Panc1 (cell line): ENCODE measurements around the gene LAMA5. TPM values are rescaled to one million over a fixed set of nuclear protein-coding genes. Genes with fewer than 3 reads are reported as not detected.
A peak's percentile ranks its signal among the peaks of the same experiment; 100 is the strongest.

Source experiments
- ATAC-seq: fragments of 200-7000 bp; cut with Tn5 transposase; 2 replicates; pipeline ENCODE4 v1.9.1; 2020; ENCODE audit warnings: mild to moderate bottlenecking, moderate library complexity
- BruUV-seq: library from RNA; stranded (reverse); fragments of 400-500 nt; replicated peaks from 2 replicates; lab custom pipeline; 2021; lab: Mats Ljungman, UMichigan
- CTCF ChIA-PET: fragments of 300-600 bp; sonication (Branson Sonifier 250); formaldehyde crosslinking; loops from one replicate; lab custom pipeline; 2022; ENCODE audit warnings: antibody characterized with exemption; lab: Charles Lee
- POLR2A ChIA-PET: fragments of 300-600 bp; sonication (Branson Sonifier 250); formaldehyde crosslinking; loops from one replicate; lab custom pipeline; 2022; ENCODE audit warnings: antibody characterized with exemption; lab: Charles Lee
- DNase-seq: peaks from one replicate; pipeline ENCODE4 v3.0.0-alpha.2; 2010; ENCODE audit warnings: low read depth, low spot score
- H3K27ac ChIP-seq: 2 replicates; pipeline ENCODE4 v1.5.1; 2011; ENCODE audit warnings: mild to moderate bottlenecking, low read length, inconsistent platforms
- H3K27me3 ChIP-seq: fragments of 200-500 bp; sonication (Bioruptor generic); 2 replicates; pipeline ENCODE4 v1.6.0; 2014; ENCODE audit warnings: low read length, inconsistent platforms; ENCODE audit not compliant: control insufficient read depth, insufficient read depth
- H3K36me3 ChIP-seq: fragments of 200-500 bp; sonication (Bioruptor generic); 2 replicates; pipeline ENCODE4 v1.5.1; 2014; ENCODE audit warnings: inconsistent platforms, mild to moderate bottlenecking, low read length, moderate library complexity; ENCODE audit not compliant: control insufficient read depth, insufficient read depth
- H3K4me1 ChIP-seq: 2 replicates; pipeline ENCODE4 v1.5.1; 2011; ENCODE audit warnings: inconsistent platforms, mild to moderate bottlenecking, low read length, moderate library complexity; ENCODE audit not compliant: control insufficient read depth, insufficient read depth
- H3K4me3 ChIP-seq, 2 experiments: 2 replicates each; pipeline ENCODE4 v1.5.1; 2011 to 2012; ENCODE audit warnings: low read depth in 2 of 2, low read length in 2 of 2, mild to moderate bottlenecking in 2 of 2, inconsistent platforms in 1 of 2, moderate library complexity in 1 of 2
- H3K9me3 ChIP-seq: fragments of 200-500 bp; sonication (Bioruptor generic); 2 replicates; pipeline ENCODE4 v1.5.1; 2014; ENCODE audit warnings: low read depth, mild to moderate bottlenecking, inconsistent platforms, low read length, moderate library complexity; ENCODE audit not compliant: control insufficient read depth, insufficient read depth
- POLR2AphosphoS5 ChIP-seq: IDR thresholded peaks from 2 replicates; pipeline ENCODE4 v1.6.1; 2012; ENCODE audit warnings: mild to moderate bottlenecking, low read depth, low read length, moderate library complexity
- SIN3A ChIP-seq: IDR thresholded peaks from 2 replicates; pipeline ENCODE4 v1.6.1; 2012; ENCODE audit warnings: low read depth, mild to moderate bottlenecking, low read length, moderate library complexity, borderline replicate concordance; ENCODE audit not compliant: insufficient read depth
- TCF7L2 ChIP-seq: IDR thresholded peaks from 2 replicates; pipeline ENCODE4 v1.6.1; 2011; ENCODE audit warnings: mild to moderate bottlenecking, low read depth, low read length, inconsistent platforms
- in situ Hi-C: cut with HindIII; loops from 2 replicates; pipeline ENCODE4 v1.10.0; 2016; ENCODE audit warnings: low sequenced_read_pairs, low pct_unique_long_range_greater_than_20kb
- intact Hi-C: fragments of 100-400 bp; cut with micrococcal nuclease; formaldehyde crosslinking; loops from one replicate; pipeline ENCODE4 v1.10.0; 2022; ENCODE audit not compliant: unreplicated experiment
- total RNA-seq: library from RNA; stranded (reverse); gene quantifications from one replicate; pipeline ENCODE4 v1.2.1, GENCODE V29; 2021; ENCODE audit not compliant: unreplicated experiment
- TF ChIP-seq, protein P1 (sequence below), 2 experiments: IDR thresholded peaks; 2 replicates each; pipeline ENCODE4 v1.6.1; 2011 to 2012; ENCODE audit warnings: low read depth in 2 of 2, control low read depth in 1 of 2, low read length in 1 of 2, mild to moderate bottlenecking in 1 of 2, moderate library complexity in 1 of 2; ENCODE audit not compliant: insufficient read depth in 1 of 2
- TF ChIP-seq, protein P2 (sequence below): fragments of 450-650 bp; IDR thresholded peaks from 2 replicates; pipeline ENCODE4 v1.5.1; 2017; ENCODE audit warnings: mild to moderate bottlenecking

The LAMA5 gene
- total RNA-seq, 1 experiment from 2014 or later, result 497 TPM

- BruUV-seq, result no TSS peak
Observed at GRCh38 chr20:62359043-62359490, 8.0 kb downstream of the LAMA5 start.

GRCh38 chr20:62358171-62359042, 8.7 kb downstream of the LAMA5 start:
- CTCF ChIA-PET, result interaction anchor here (0.6 kb wide), 1 partner anchor 114 kb away, joined by 5 read pairs; no protein-coding TSS in a partner anchor
- peak; percentile 7 for ATAC-seq
- Histone ChIP-seq H3K27ac (peak overlapping the region; percentile 93), H3K36me3 (no peaks in the 10 kb centered on the region), H3K4me1 (peaks cover 92% of the 10 kb centered on the region), H3K9me3 (no peaks in the 10 kb centered on the region), H3K4me3 (peak overlapping the region in 1 of 2 experiments; percentile 32; a peak in 2 of 4 replicates), H3K27me3 (no peaks in the 10 kb centered on the region)
- in situ Hi-C loops (no loop called here), intact Hi-C loops (no loop called here)
- DNase-seq, result no peak
- POLR2A ChIA-PET, result interaction anchor here (0.8 kb wide), 1 partner anchor 21 kb away, joined by 4 read pairs; no protein-coding TSS in a partner anchor
- BruUV-seq, result no TSS peak
- no peak for TF ChIP-seq SIN3A
- TF ChIP-seq, protein P1, sequence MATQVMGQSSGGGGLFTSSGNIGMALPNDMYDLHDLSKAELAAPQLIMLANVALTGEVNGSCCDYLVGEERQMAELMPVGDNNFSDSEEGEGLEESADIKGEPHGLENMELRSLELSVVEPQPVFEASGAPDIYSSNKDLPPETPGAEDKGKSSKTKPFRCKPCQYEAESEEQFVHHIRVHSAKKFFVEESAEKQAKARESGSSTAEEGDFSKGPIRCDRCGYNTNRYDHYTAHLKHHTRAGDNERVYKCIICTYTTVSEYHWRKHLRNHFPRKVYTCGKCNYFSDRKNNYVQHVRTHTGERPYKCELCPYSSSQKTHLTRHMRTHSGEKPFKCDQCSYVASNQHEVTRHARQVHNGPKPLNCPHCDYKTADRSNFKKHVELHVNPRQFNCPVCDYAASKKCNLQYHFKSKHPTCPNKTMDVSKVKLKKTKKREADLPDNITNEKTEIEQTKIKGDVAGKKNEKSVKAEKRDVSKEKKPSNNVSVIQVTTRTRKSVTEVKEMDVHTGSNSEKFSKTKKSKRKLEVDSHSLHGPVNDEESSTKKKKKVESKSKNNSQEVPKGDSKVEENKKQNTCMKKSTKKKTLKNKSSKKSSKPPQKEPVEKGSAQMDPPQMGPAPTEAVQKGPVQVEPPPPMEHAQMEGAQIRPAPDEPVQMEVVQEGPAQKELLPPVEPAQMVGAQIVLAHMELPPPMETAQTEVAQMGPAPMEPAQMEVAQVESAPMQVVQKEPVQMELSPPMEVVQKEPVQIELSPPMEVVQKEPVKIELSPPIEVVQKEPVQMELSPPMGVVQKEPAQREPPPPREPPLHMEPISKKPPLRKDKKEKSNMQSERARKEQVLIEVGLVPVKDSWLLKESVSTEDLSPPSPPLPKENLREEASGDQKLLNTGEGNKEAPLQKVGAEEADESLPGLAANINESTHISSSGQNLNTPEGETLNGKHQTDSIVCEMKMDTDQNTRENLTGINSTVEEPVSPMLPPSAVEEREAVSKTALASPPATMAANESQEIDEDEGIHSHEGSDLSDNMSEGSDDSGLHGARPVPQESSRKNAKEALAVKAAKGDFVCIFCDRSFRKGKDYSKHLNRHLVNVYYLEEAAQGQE (IDR thresholded peaks at IDR 0.05; ENCODE audit: insufficient read depth in 1 of 2, low read depth in 2 of 2, low read length in 1 of 2), result no peak
- TF ChIP-seq TCF7L2, result no peak
- no peak; the same call in 1 of the 2 replicates for TF ChIP-seq POLR2AphosphoS5
- TF ChIP-seq, protein P2, sequence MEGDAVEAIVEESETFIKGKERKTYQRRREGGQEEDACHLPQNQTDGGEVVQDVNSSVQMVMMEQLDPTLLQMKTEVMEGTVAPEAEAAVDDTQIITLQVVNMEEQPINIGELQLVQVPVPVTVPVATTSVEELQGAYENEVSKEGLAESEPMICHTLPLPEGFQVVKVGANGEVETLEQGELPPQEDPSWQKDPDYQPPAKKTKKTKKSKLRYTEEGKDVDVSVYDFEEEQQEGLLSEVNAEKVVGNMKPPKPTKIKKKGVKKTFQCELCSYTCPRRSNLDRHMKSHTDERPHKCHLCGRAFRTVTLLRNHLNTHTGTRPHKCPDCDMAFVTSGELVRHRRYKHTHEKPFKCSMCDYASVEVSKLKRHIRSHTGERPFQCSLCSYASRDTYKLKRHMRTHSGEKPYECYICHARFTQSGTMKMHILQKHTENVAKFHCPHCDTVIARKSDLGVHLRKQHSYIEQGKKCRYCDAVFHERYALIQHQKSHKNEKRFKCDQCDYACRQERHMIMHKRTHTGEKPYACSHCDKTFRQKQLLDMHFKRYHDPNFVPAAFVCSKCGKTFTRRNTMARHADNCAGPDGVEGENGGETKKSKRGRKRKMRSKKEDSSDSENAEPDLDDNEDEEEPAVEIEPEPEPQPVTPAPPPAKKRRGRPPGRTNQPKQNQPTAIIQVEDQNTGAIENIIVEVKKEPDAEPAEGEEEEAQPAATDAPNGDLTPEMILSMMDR, result no peak

More at GRCh38 chr20:62359043-62359490, 8.0 kb downstream of the LAMA5 start:
- intact Hi-C loops (no loop called here), in situ Hi-C loops (no loop called here)
- no peaks in the 10 kb centered on the region for H3K9me3 ChIP-seq
- ATAC-seq, result peak; percentile 3
- H3K4me1 ChIP-seq, result peaks cover 92% of the 10 kb centered on the region
- ChIA-PET CTCF (no interaction called here), POLR2A (interaction anchor here (0.8 kb wide), 1 partner anchor 20 kb away, joined by 4 read pairs; no protein-coding TSS in a partner anchor)
- no peaks in the 10 kb centered on the region for H3K27me3 ChIP-seq
- DNase-seq, result no peak
- H3K4me3 ChIP-seq, result peak overlapping the region in 1 of 2 experiments; percentile 32; a peak in 1 of 4 replicates
- H3K27ac ChIP-seq, result peak overlapping the region; percentile 93
- TF ChIP-seq SIN3A, result no peak
- no peak for TF ChIP-seq TCF7L2
- TF ChIP-seq, protein P1 (IDR thresholded peaks at IDR 0.05; ENCODE audit: insufficient read depth in 1 of 2, low read depth in 2 of 2, low read length in 1 of 2), result no peak
- TF ChIP-seq POLR2AphosphoS5, result no peak; the same call in 1 of the 2 replicates
- no peaks in the 10 kb centered on the region for H3K36me3 ChIP-seq
